ENCODE results near the gene EPHB3. TPM values are rescaled to one million over a fixed set of nuclear protein-coding genes. Genes with fewer than 3 reads are reported as not detected.
"Not testable (repeated sequence)": the region's sequence is repeated elsewhere in the genome, so short reads cannot be mapped to it uniquely, and the experiment has no call there.

Gene EPHB3
- total and polyA plus RNA-seq, 2 of the 4 experiments (the other 2 are of a cell fraction): 0.72 to 2.9 TPM

- H3K4me3 ChIP-seq (ENCODE audit: insufficient read depth, low read depth, low read length); H2BK5ac ChIP-seq (ENCODE audit: low read depth, low read length, poor library complexity, severe bottlenecking); POLR2A ChIA-PET (ENCODE audit: unreplicated experiment); DNase-seq; H2BK20ac ChIP-seq (ENCODE audit: low read depth, low read length); H4K5ac ChIP-seq (ENCODE audit: low read depth, low read length); H2AK9ac ChIP-seq (replicated peaks; ENCODE audit: low read depth, low read length, poor library complexity); H3K4ac ChIP-seq (ENCODE audit: low read depth, low read length); H3K9me1 ChIP-seq (ENCODE audit: insufficient read depth, low read length); H3K23ac ChIP-seq (ENCODE audit: low read depth, low read length); H2BK120ac ChIP-seq (ENCODE audit: low read depth, low read length); ATAC-seq (ENCODE audit: low read depth); H3K4me1 ChIP-seq (ENCODE audit: control insufficient read depth, insufficient read depth, low read length); H3K79me1 ChIP-seq (ENCODE audit: low read depth in 1 of 2, low read length in 2 of 2); H3K4me2 ChIP-seq (ENCODE audit: low read depth, low read length); H3K18ac ChIP-seq (ENCODE audit: low read depth, low read length); H2BK15ac ChIP-seq (ENCODE audit: low read depth, low read length); H3K14ac ChIP-seq (replicated peaks; ENCODE audit: low read depth, low read length); intact Hi-C loops (cut with micrococcal nuclease); H4K91ac ChIP-seq (ENCODE audit: insufficient read depth, low read depth, low read length); CTCF ChIA-PET; H2AK5ac ChIP-seq (ENCODE audit: low read depth, low read length); H3K36me3 ChIP-seq (ENCODE audit: control insufficient read depth, insufficient read depth, low read length); H4K8ac ChIP-seq (ENCODE audit: low read depth in 2 of 2, low read length in 2 of 2); H3K9ac ChIP-seq (ENCODE audit: low read depth, low read length); BruUV-seq (replicated peaks); H2AFZ ChIP-seq (replicated peaks; ENCODE audit: low read length, poor library complexity); H3K27ac ChIP-seq (ENCODE audit: insufficient read depth, low read length); in situ Hi-C loops (cut with MboI; ENCODE audit: low sequenced_read_pairs); H3K56ac ChIP-seq (ENCODE audit: extremely low read depth, insufficient read depth, low read length); H3K9me3 ChIP-seq (ENCODE audit: control insufficient read depth, insufficient read depth, low read length); dilution Hi-C loops (cut with HindIII; ENCODE audit: low sequenced_read_pairs, unreplicated experiment); H4K20me1 ChIP-seq (ENCODE audit: insufficient read depth, low read length): not testable (repeated sequence)
- peaks cover 29% of the 10 kb centered on the region for H3K27me3 ChIP-seq (ENCODE audit: control insufficient read depth, insufficient read depth, low read length)
- no CpG with 5 or more reads among the region's 4 CpGs for WGBS, 2 experiments (ENCODE audit: extremely low coverage in 2 of 2, insufficient read length in 1 of 2)
These were observed 55.7 kb downstream of the EPHB3 start for GRCh38 chr3:184617306-184617705.
